HG03571 (cell line): Measurements from ENCODE around the gene MED6.
A peak's percentile ranks its signal among the peaks of the same experiment; 100 is the strongest.

ENCODE experiments used
- ATAC-seq: cut with Tn5 transposase; IDR thresholded peaks from one replicate; pipeline ENCODE4 v1.9.1; 2021; ENCODE audit not compliant: unreplicated experiment

MED6 gene, protein sequence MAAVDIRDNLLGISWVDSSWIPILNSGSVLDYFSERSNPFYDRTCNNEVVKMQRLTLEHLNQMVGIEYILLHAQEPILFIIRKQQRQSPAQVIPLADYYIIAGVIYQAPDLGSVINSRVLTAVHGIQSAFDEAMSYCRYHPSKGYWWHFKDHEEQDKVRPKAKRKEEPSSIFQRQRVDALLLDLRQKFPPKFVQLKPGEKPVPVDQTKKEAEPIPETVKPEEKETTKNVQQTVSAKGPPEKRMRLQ

GRCh38 chr14:70600382-70601157 is at the start of gene MED6:
TSS of gene MED6 (minus strand) at chr14:70600655. CDS start at chr14:70600637, 18 bp downstream.
- peak; percentile 82 for ATAC-seq

DNA sequence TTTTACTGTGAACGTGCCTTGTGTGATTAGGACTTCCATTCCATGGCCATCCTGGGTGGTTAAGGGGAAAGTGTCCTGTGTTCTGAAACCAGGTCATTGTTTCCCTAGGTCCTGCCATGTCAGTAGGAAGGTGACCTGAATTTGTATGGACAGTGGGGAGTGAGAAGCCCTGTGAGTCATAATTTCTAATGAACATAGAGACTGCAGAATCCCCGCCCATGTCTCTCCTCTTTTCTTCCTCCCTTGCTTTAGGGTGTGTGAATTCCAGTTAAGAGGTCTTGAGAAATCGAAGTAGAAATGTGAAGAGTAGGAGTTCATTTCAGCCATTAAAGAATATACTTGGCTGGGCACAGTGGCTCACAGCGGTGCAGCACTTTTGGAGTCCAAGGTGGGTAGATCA is 49.3 kb upstream of the MED6 start:
- no peak for ATAC-seq

DNA sequence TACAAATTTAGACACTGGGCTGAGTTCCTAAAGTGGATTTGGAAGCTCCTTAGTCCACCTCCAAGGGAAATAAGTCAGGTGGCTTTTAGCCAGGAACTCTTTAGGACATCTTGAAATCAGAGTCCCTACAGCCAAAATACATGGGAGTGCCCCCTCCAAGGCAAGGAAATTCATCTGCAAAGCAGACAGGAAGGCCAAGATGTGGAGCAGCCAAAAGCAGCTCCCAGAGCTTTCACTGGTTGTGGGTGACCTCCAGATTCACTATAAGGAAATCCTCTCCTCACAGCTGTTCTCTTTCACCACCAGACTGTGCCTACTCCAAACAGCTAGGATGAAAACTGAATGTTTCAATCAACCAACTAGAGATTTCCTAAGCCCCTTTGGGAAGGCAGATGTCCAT is 47.9 kb upstream of the MED6 start:
- ATAC-seq, result no peak

DNA sequence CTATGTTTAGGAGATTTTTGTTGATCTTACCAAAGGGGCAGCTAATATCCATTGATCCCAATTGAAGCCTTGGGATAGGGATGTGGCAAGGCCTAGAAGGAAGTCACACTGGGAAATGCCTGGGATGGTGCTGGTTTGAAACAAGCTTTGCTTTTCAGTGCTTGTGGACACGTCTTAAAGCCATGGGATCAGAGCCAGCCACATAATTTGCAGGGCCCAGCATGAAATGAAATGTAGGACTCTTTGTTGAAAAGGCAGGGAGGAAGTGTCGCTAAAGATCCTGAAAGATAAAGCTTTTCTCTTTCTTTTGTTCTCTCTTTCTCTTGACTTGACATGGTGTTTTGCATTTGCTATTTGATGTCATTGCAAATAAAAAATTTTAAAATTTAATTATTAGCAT is 46.2 kb upstream of the MED6 start:
- ATAC-seq, result no peak

- no peak for ATAC-seq
Measured at GRCh38 chr14:70645892-70646291, 45.4 kb upstream of the MED6 start.

GRCh38 chr14:70643967-70644366 is 43.5 kb upstream of the MED6 start:
- ATAC-seq, result no peak

DNA sequence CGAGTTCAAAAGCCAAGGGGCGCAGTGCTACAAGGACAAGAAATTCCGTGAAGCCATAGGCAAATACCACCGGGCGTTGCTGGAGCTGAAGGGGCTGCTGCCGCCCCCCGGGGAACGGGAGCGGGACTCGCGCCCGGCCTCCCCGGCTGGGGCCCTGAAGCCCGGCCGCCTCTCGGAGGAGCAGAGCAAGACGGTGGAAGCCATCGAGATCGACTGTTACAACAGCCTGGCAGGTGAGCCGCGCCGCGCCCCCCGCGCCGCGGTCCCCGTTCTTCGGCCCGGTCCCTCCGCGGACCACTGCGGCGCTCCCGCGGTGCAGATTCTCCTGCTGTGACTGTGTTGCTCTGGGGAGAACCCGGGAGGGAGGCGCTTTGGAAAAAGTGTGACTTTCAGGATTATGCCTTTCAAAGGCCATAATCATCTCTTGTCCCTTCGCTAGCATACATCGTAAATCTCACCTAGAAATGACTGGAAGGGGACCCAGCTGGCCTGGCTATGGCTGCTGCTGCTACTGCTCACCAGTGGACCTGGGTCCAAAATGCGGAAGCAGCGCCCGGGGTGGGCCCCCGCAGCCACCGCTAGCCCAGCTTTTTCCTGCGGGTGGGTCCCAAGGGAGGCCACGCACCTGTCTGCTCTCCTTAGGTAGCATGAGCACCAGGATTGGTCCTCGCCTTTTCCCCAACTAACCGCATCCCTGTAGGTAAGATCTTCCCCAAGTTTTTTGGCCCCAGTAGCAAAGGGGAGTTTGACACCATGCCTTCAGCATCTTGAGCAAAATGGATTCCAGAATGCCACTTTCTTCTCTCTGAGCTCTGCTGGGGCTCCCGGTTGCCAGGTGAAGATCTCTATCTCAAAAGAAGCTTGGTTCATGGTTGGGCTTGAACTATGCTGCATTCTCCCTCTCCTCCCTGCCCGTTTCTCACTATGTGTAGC is 42.1 kb upstream of the MED6 start:
- peak; percentile 34 for ATAC-seq

DNA sequence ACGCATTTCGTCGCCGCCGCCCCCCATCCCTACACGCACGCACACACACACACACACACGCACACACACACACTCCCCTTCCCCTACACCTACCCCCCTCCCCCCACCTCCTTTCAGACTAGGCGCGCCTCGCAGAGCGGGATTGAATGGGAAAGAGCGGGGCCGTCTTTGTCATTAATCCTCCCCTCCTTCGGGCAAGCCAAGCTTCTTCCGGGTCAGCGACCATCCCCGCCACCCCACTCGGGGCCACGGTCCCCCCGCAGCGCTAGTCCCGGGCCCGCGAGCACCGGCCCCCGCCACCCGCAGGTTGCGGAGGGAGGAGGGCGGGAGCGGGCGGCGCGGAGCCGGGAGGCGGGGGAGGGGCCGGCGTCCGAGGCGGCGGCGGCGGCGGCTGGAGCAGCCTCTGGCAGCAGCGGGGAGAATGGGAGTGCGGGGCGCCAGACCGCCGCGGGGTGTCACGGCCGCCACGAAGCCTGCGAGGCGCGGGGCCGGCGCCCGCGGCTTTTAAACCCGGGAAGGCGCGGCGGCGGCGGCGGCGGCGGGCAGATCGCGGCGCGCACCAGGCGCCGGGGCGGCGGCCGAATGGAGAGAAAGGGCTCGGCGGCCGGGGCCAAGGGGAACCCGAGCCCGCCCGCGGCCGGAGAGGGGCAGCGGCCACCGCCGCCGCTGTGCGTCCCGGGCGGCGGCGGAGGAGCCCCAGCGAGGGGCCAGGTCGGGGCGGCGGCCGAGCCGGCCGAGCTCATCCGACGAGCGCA is 41.3 kb upstream of the MED6 start, which contains the start of gene TTC9:
TSS of gene TTC9 (plus strand) at position 369 of the 755 bp plus-strand sequence. CDS start at position 583, 214 bp downstream.
- ATAC-seq, result peak; percentile 7

DNA sequence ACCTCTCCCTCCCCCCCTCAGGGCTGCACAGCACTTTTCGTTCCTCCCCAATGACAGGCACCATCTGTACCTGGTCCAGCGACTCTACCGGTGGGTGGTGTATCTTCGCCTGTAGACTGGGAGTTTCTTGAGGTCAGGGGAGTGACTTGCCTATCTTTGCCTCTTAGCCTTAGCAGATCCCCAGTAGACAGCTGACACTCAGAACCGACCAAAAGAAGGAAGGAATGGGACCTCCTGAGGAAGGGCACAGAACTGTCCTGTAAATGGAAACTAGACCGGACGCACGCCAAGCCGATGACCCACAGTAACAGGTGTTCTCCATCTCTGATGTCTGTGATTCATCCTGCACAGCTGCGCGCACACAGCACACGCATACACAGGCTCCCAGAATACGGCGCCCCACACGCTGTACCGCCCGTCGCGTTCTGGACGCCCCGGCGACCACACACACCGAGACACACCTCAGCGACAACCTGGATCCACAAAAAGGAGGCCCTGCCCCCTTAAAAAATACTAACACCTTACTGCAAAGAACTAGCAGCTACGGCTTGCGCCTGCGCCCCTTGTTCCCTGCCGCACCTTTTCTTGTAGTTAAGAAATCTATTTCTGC is 40.6 kb upstream of the MED6 start:
- ATAC-seq, result peak; percentile 65

GRCh38 chr14:70638416-70638815 is 38.0 kb upstream of the MED6 start:
- no peak for ATAC-seq

GRCh38 chr14:70635971-70636595 is 35.6 kb upstream of the MED6 start:
- no peak for ATAC-seq

DNA sequence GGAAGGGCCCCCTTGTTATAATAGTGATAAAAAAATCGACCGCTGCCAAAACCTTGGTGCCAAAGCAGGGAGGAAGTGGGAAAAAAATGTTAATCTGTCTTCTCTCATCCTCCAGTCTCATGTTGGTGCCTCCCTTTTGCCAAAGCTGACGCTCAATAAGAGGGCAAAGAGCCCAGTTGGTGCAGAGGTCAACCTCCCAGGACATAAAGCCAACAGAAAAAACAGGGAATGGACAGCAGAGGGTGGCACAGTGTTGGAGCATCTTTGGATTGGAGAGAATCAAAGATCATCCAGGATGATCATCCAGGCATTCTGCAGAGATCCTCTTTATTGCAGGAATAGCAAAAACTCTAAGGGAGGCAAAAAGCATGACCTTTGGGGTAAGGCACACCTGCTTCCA is 31.5 kb upstream of the MED6 start:
- no peak for ATAC-seq

GRCh38 chr14:70624972-70625371 is 24.5 kb upstream of the MED6 start:
- ATAC-seq, result no peak

DNA sequence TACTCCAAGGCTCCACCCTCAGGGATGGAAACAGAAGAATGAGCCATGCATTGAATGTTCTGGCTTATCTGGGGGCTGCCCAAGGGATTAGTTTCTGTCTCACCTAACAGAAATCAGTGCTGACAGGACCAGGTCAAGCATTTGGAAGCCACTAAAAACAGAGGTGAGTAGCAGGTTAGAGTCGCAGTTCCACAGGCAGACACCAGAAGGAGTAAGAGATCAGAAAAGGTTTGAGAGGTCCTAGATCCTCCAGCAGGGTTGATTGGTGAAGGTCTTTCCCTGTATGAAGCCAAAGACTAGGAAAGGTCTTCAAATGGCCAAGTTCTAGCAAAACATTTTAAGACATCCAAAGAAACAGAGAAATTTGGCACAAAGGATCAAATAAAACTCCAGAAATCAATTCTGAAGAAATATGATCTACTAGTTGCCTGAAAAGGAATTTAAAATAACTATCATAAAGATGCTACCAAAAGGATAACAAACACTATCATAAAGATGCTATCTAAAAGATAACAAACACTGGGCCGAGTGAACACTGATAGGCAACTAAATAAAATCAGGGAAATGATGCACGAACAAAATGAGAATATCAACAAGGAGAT is 21.8 kb upstream of the MED6 start:
- no peak for ATAC-seq

- ATAC-seq, result no peak
Measured at GRCh38 chr14:70619708-70620107, 19.3 kb upstream of the MED6 start.

DNA sequence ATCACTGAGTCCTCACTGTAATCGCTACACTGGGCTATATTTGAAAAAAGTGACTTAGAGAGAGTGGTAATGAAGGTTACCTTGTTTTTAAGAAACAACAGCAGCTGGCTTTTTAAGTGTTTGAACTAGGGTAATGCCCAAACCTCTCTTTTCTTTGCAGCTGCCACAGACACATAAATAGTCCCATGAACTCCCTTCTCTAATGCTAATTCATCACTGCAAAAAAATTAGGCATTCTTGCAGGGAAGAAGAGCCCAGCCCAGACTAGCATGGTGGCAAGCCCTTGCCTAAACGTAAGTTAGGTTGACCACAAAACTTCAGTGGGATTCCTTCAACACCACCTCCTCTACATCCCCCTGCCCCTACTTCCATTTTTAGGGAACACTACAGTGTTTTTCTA is 17.9 kb upstream of the MED6 start:
- no peak for ATAC-seq

- no peak for ATAC-seq
Measured at GRCh38 chr14:70616646-70617045, 16.2 kb upstream of the MED6 start.

DNA sequence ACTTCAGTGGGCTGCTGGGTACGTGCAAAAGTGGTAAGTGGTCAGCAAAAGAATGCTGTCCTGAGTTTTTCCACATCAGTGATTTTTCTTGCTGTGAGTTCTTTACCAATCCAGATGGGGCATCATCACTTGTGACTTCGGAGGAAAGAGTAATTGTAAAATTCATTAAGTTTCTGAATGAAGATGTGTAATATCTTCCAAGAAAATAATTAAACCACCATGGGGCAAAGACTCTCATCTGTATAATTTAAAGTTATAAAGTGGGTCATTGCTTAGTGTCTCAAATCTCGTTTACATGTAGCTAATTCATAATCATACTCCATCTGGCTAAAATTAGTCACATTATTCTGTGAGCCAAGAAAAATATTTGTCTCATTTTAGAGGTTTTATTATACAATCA is 10.8 kb upstream of the MED6 start:
- ATAC-seq, result no peak

- ATAC-seq, result no peak
Measured at GRCh38 chr14:70602254-70602653, 1.8 kb upstream of the MED6 start.
